Suprapubic skin (tissue), 3 donors: ENCODE results near the gene CBX4.

ENCODE experiments used
- CTCF ChIP-seq, 2 donors: fragments of 200-600 bp in 1 of 2; fragments of 450-650 bp in 1 of 2; sonication (generic) in 1 of 2; IDR thresholded peaks; one replicate each; pipeline ENCODE4 v1.5.1; 2016 to 2019; ENCODE audit warnings: antibody characterized with exemption in 2 of 2, mild to moderate bottlenecking in 1 of 2, moderate library complexity in 1 of 2
- EP300 ChIP-seq: sonication (generic); formaldehyde crosslinking; IDR thresholded peaks from one replicate; pipeline ENCODE4 v1.6.1; 2017; ENCODE audit warnings: antibody characterized with exemption

- no peak for TF ChIP-seq CTCF (IDR thresholded peaks at IDR 0.05)
- TF ChIP-seq EP300 = no peak
Observed at GRCh38 chr17:79785900-79786810, 53.1 kb downstream of the CBX4 start.
